ENCODE data around the gene TP53RK.

TP53RK gene

GRCh38 chr20:46657137-46657536, 32.1 kb downstream of the TP53RK start:
- DNase-seq = no peak

- DNase-seq = no peak
These were observed 36.5 kb downstream of the TP53RK start for GRCh38 chr20:46652699-46653098.

- DNase-seq = no peak
These were observed 37.9 kb downstream of the TP53RK start, which contains the start of gene SLC13A3 for GRCh38 chr20:46651091-46651962. Gene SLC13A3, minus strand, starts transcription at chr20:46651459. Its CDS starts 38 bp downstream, at chr20:46651421.

- DNase-seq = no peak
These were observed 38.6 kb downstream of the TP53RK start for GRCh38 chr20:46650575-46651090.

GRCh38 chr20:46649965-46650542, 39.2 kb downstream of the TP53RK start:
- no peak for DNase-seq

GRCh38 chr20:46649650-46649949, 39.6 kb downstream of the TP53RK start:
- no peak for DNase-seq

- DNase-seq = no peak
These were observed 40.2 kb downstream of the TP53RK start for GRCh38 chr20:46648903-46649649.

GRCh38 chr20:46647469-46647868, 41.8 kb downstream of the TP53RK start:
- DNase-seq = no peak

- DNase-seq = no peak
These were observed 42.4 kb downstream of the TP53RK start for GRCh38 chr20:46646659-46647380.

- no peak for DNase-seq
These were observed 43.1 kb downstream of the TP53RK start for GRCh38 chr20:46646122-46646521.

GRCh38 chr20:46644733-46645132, 44.5 kb downstream of the TP53RK start:
- no peak for DNase-seq

- no peak for DNase-seq
These were observed 45.1 kb downstream of the TP53RK start for GRCh38 chr20:46644160-46644559.

GRCh38 chr20:46642969-46643343, 46.3 kb downstream of the TP53RK start:
- no peak for DNase-seq

GRCh38 chr20:46642265-46642968, 46.8 kb downstream of the TP53RK start:
- no peak for DNase-seq

- DNase-seq = no peak
These were observed 47.8 kb downstream of the TP53RK start for GRCh38 chr20:46641424-46641823.

- no peak for DNase-seq
These were observed 48.5 kb downstream of the TP53RK start for GRCh38 chr20:46640536-46641311.

GRCh38 chr20:46640044-46640443, 49.2 kb downstream of the TP53RK start:
- DNase-seq = no peak

- DNase-seq = no peak
These were observed 49.7 kb downstream of the TP53RK start for GRCh38 chr20:46639587-46639986.

GRCh38 chr20:46638898-46639274, 50.4 kb downstream of the TP53RK start:
- no peak for DNase-seq

GRCh38 chr20:46638134-46638897, 50.9 kb downstream of the TP53RK start:
- DNase-seq = no peak

All from stimulated activated CD4-positive, alpha-beta T cell treated with anti-CD3 and anti-CD28 coated beads, Interleukin-12 subunit alpha, Interleukin-12 subunit beta, amount 100 ng/mL, for 4 hours (primary cell).